Skin of body (tissue), 2 donors: Measurements from ENCODE around the gene BPIFB1. TPM values are rescaled to one million over a fixed set of nuclear protein-coding genes. Genes with fewer than 3 reads are reported as not detected.

Source experiments
- DNase-seq: peaks from one replicate; lab custom pipeline; 2025; lab: John Stamatoyannopoulos, UW
- total RNA-seq: library from RNA; depleted of rRNA; stranded (reverse); fragments of >200 nt; gene quantifications from one replicate; pipeline ENCODE4 v1.2.3, GENCODE V29; 2014

The BPIFB1 gene, protein sequence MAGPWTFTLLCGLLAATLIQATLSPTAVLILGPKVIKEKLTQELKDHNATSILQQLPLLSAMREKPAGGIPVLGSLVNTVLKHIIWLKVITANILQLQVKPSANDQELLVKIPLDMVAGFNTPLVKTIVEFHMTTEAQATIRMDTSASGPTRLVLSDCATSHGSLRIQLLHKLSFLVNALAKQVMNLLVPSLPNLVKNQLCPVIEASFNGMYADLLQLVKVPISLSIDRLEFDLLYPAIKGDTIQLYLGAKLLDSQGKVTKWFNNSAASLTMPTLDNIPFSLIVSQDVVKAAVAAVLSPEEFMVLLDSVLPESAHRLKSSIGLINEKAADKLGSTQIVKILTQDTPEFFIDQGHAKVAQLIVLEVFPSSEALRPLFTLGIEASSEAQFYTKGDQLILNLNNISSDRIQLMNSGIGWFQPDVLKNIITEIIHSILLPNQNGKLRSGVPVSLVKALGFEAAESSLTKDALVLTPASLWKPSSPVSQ
- total RNA-seq: not detected

GRCh38 chr20:33282991-33283555 lies at the start of gene BPIFB1:
BPIFB1 (plus strand) TSS chr20:33283214; CDS start chr20:33286074, 2,860 bp downstream.
- DNase-seq: no peak

DNA sequence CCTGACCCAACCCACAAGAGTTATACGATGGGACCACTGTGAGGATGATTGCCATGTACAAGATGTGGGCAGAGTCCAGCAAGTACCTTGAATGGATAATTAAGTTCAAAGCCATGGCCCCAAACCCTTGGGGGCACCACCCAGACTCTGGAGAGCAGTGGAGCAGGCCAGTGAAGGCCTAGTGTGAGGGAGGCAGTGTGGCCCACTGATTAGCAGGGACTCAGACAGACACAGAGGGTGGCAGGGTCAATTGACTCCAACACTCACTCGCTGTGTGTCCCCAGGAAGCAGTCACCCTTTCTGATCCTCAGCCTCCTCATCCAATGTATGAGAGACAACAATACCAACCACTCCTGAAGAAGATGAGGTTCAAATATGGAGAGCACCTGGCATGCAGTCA lies 49.0 kb upstream of the BPIFB1 start:
- DNase-seq: no peak

GRCh38 chr20:33235696-33236095 lies 47.3 kb upstream of the BPIFB1 start, which contains the start of gene BPIFA1:
BPIFA1 (plus strand) TSS chr20:33235996; CDS start chr20:33237712, 1,716 bp downstream.
- no peak for DNase-seq

DNA sequence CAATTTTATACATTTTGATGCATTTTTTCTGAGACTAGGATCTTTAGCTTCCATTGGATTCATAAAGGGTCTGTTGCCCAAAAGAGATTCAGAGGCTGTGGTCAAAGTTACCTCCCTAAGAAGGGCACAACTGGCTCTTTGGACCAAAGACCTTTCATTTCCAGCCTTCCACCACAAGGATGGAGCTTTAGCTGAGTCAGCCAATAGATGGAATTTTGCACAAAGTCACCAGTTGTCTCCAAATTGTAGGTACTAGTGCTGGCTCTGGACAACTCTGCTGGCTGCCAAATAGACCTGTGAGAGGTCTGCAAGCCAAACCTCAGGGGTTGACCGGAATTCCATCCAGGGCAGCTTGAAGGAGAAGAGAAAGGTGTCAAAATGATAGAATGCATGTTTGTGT lies 46.7 kb upstream of the BPIFB1 start:
- no peak for DNase-seq

DNA sequence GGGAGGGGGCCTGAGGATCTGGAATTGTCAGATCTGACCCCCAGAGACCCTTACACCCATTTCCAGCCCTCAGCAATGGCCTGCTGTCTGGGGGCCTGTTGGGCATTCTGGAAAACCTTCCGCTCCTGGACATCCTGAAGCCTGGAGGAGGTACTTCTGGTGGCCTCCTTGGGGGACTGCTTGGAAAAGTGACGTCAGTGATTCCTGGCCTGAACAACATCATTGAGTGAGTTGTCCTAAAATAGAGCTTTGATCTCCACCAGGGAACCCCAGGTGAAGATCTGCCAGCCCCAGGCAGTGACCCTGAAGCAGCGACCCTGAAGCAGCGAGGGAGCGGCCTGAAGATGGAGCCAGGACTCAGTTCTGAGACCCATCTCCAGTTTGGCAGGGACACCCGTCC lies 45.0 kb upstream of the BPIFB1 start:
- no peak for DNase-seq

DNA sequence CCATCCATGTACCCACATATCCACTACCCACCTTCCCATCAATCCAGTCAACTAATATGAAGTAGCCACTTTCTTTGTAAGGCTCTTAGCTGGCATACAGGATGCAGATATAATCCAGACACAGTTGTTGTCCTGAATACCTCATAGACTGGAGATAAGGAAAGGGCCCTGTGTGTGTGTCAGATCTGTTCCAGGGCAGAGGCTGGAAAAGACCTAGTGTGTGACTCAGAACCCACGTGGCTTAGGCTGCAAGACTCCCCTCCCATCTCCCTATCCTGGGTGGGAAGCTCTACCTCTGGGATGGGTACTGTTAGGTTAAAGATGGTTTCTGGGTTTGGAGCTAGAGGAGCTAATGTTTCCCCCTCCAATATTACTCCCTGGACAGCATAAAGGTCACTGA lies 43.6 kb upstream of the BPIFB1 start:
- no peak for DNase-seq

- no peak for DNase-seq
Observed at GRCh38 chr20:33239979-33240736, 42.9 kb upstream of the BPIFB1 start.

GRCh38 chr20:33240923-33241322 lies 42.1 kb upstream of the BPIFB1 start:
- DNase-seq: no peak

GRCh38 chr20:33242319-33243100 lies 40.5 kb upstream of the BPIFB1 start:
- no peak for DNase-seq

GRCh38 chr20:33246077-33246476 lies 36.9 kb upstream of the BPIFB1 start:
- DNase-seq: no peak

GRCh38 chr20:33249456-33249855 lies 33.6 kb upstream of the BPIFB1 start:
- no peak for DNase-seq

GRCh38 chr20:33250666-33251065 lies 32.3 kb upstream of the BPIFB1 start:
- DNase-seq: no peak

- no peak for DNase-seq
Observed at GRCh38 chr20:33251496-33251895, 31.5 kb upstream of the BPIFB1 start.

DNA sequence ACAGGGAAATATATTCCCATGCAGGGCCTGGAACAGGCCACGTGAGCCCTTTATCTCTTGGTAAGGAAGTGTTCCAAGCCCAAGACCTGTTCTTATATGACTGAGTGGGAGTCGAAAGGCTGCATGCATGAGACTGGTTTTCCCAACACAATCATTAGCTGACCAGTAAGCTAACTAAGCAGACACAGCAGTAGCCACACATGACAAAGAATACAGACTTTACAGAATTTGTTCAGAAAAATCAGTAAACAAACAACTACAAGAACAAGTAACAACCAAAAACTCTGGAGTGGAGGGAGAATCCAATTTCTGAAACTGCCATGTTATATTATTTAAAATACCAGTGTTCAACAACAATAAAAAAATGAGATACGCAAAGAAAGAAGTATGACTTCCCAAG lies 30.6 kb upstream of the BPIFB1 start:
- DNase-seq: no peak

DNA sequence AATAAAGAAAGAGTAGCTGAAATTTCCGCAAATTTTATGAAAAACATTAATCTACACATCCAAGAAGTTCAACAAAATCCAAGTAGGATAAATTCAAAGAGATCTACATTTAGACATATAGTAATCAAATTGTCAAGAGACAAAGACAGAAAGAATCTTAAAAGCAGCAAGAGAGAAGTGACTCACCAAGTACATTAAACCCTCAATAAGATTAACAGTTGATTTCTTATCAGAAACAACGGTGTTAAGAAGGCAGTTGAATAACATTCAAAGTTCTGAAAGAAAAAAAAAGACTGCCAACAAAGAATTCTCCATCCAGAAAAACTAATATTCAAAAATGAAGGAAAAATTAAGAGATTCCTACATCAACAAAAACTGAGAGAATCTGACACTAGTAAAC lies 28.0 kb upstream of the BPIFB1 start:
- no peak for DNase-seq

DNA sequence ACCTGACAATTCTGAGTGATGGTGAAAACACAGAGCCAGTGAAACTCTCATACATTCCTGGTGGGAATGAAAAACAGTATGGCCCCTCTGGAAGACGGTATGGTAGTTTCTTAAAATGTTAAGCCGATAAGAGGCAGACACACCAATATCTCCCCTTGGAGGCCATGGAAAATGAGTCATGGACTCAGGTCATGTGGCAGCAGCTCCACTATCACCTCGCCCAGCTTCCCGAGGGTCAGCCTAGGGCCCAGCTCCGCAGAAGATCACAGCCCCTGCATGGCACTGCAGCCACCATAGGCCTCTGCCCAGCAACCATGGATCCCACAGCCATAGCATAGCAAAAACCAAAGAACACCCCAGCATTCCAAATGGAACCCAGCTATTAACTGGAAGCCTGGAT lies 25.8 kb upstream of the BPIFB1 start:
- no peak for DNase-seq

- DNase-seq: no peak
Observed at GRCh38 chr20:33259371-33259770, 23.6 kb upstream of the BPIFB1 start.

GRCh38 chr20:33261465-33261864 lies 21.5 kb upstream of the BPIFB1 start:
- DNase-seq: no peak

DNA sequence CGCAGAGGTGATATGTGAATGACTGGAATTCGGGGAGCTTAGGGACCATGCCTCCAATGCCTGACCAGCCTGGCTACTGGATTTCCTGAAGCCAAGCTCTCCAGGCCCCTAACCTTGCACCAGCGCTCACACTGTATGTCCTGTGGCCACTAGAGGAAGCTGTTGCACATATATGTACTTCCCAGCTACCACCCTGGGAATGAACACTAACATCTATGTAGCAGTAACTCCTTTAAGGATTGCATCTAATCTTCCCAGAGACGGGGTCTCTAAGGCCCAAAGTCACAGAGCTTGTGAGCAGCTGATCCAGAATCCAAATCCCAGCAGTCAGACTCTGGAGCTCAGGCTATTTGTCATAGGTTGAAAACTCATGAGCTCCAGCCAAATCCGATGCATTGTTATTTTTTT lies 20.4 kb upstream of the BPIFB1 start:
- peak; percentile 63 for DNase-seq

DNA sequence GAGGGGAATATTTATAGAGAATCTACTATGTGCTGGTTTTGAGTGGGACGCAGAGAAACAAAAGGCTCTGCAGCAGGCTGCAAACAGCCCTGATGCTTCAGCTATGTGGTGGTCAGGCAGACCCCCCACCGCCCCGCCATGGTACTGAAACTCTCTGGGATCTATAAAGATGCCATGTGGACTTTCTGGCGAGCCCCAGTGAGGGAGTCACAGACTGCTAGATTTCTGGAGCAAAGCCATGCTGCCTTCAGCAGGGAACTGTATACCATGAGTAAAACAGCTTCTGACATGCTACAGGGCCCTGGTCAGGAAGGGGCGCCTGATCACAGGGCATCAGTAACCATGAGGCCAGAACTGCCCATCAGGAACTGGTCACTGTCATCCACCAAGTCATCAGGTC lies 19.2 kb upstream of the BPIFB1 start:
- no peak for DNase-seq

- DNase-seq: no peak
Observed at GRCh38 chr20:33267701-33268100, 15.3 kb upstream of the BPIFB1 start.
